ENCODE measurements around the gene SKA2. TPM values are rescaled to one million over a fixed set of nuclear protein-coding genes. Genes with fewer than 3 reads are reported as not detected.

SKA2 gene
- total and polyA plus RNA-seq, 9 of the 15 experiments (the other 6 are each of a cell fraction or from before 2014, with no cell fraction given): 58.1 to 183 (median 133) TPM

DNA sequence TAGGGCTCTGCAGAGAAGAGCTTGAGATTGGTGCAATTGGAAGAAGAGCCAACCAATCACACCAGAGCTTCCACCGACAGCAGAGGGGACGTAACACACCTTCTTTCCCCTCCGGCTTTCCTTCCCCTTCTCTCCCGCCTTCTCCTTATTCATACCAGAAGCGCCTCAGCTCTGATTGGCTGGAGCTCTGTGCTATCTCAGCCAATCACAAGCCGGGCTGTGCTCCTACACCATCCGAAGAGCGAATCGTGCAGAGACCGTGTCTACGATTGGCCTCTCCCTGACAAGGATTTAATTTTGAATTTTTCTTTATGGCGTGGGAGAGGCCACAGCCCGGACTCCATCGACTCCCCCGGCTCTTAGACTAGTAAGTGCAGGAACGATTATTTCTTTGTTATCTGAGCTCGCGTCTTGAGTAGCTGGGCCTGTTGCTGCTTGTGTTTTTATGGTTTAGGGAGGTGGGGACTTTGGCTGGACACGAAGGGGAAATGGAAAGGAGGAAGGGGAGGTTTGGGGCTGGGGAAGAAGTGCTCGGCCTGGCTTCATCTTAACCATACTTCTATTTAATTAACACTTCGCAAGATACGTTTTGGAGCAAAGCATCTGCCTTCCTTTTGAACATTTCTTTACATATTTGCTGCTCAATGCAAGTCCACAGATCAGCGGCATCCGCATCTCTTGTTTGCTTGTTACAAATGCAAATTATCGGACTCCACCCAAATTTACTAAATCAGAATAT, 622 bp upstream of the SKA2 start, which contains the start of gene PRR11 (continued):
- TF ChIP-seq, protein P1, sequence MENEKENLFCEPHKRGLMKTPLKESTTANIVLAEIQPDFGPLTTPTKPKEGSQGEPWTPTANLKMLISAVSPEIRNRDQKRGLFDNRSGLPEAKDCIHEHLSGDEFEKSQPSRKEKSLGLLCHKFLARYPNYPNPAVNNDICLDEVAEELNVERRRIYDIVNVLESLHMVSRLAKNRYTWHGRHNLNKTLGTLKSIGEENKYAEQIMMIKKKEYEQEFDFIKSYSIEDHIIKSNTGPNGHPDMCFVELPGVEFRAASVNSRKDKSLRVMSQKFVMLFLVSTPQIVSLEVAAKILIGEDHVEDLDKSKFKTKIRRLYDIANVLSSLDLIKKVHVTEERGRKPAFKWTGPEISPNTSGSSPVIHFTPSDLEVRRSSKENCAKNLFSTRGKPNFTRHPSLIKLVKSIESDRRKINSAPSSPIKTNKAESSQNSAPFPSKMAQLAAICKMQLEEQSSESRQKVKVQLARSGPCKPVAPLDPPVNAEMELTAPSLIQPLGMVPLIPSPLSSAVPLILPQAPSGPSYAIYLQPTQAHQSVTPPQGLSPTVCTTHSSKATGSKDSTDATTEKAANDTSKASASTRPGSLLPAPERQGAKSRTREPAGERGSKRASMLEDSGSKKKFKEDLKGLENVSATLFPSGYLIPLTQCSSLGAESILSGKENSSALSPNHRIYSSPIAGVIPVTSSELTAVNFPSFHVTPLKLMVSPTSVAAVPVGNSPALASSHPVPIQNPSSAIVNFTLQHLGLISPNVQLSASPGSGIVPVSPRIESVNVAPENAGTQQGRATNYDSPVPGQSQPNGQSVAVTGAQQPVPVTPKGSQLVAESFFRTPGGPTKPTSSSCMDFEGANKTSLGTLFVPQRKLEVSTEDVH (IDR thresholded peaks at IDR 0.05; ENCODE audit: low read depth, partially characterized antibody): peak; percentile 29
- TF ChIP-seq MEF2A (IDR thresholded peaks at IDR 0.05; ENCODE audit: control insufficient read depth, low read depth, low read length): no peak
- TF ChIP-seq SIRT6 (IDR thresholded peaks at IDR 0.05; ENCODE audit: low read depth, low read length): no peak
- no peak for TF ChIP-seq ZBTB8A (IDR thresholded peaks at IDR 0.05; ENCODE audit: partially characterized antibody)
- TF ChIP-seq FOS (IDR thresholded peaks at IDR 0.05; ENCODE audit: extremely low read depth, insufficient read length): peak; percentile 91
- TF ChIP-seq, protein P2, sequence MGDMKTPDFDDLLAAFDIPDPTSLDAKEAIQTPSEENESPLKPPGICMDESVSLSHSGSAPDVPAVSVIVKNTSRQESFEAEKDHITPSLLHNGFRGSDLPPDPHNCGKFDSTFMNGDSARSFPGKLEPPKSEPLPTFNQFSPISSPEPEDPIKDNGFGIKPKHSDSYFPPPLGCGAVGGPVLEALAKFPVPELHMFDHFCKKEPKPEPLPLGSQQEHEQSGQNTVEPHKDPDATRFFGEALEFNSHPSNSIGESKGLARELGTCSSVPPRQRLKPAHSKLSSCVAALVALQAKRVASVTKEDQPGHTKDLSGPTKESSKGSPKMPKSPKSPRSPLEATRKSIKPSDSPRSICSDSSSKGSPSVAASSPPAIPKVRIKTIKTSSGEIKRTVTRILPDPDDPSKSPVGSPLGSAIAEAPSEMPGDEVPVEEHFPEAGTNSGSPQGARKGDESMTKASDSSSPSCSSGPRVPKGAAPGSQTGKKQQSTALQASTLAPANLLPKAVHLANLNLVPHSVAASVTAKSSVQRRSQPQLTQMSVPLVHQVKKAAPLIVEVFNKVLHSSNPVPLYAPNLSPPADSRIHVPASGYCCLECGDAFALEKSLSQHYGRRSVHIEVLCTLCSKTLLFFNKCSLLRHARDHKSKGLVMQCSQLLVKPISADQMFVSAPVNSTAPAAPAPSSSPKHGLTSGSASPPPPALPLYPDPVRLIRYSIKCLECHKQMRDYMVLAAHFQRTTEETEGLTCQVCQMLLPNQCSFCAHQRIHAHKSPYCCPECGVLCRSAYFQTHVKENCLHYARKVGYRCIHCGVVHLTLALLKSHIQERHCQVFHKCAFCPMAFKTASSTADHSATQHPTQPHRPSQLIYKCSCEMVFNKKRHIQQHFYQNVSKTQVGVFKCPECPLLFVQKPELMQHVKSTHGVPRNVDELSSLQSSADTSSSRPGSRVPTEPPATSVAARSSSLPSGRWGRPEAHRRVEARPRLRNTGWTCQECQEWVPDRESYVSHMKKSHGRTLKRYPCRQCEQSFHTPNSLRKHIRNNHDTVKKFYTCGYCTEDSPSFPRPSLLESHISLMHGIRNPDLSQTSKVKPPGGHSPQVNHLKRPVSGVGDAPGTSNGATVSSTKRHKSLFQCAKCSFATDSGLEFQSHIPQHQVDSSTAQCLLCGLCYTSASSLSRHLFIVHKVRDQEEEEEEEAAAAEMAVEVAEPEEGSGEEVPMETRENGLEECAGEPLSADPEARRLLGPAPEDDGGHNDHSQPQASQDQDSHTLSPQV (IDR thresholded peaks at IDR 0.05): no peak
- TF ChIP-seq TGIF2 (CRISPR knock-in tag; IDR thresholded peaks at IDR 0.05): no peak; the same call in 1 of the 2 replicates
- TF ChIP-seq PYGO2 (tag; IDR thresholded peaks at IDR 0.05): no peak
- TF ChIP-seq TCFL5 (CRISPR knock-in tag; conservative IDR thresholded peaks at IDR 0.05): no peak
- TF ChIP-seq, protein P3, sequence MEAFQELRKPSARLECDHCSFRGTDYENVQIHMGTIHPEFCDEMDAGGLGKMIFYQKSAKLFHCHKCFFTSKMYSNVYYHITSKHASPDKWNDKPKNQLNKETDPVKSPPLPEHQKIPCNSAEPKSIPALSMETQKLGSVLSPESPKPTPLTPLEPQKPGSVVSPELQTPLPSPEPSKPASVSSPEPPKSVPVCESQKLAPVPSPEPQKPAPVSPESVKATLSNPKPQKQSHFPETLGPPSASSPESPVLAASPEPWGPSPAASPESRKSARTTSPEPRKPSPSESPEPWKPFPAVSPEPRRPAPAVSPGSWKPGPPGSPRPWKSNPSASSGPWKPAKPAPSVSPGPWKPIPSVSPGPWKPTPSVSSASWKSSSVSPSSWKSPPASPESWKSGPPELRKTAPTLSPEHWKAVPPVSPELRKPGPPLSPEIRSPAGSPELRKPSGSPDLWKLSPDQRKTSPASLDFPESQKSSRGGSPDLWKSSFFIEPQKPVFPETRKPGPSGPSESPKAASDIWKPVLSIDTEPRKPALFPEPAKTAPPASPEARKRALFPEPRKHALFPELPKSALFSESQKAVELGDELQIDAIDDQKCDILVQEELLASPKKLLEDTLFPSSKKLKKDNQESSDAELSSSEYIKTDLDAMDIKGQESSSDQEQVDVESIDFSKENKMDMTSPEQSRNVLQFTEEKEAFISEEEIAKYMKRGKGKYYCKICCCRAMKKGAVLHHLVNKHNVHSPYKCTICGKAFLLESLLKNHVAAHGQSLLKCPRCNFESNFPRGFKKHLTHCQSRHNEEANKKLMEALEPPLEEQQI (IDR thresholded peaks at IDR 0.05): peak; percentile 86
- no peak for TF ChIP-seq ARID2 (IDR thresholded peaks at IDR 0.05)
- TF ChIP-seq RNF2 (IDR thresholded peaks at IDR 0.05): no peak
- TF ChIP-seq, protein P4, sequence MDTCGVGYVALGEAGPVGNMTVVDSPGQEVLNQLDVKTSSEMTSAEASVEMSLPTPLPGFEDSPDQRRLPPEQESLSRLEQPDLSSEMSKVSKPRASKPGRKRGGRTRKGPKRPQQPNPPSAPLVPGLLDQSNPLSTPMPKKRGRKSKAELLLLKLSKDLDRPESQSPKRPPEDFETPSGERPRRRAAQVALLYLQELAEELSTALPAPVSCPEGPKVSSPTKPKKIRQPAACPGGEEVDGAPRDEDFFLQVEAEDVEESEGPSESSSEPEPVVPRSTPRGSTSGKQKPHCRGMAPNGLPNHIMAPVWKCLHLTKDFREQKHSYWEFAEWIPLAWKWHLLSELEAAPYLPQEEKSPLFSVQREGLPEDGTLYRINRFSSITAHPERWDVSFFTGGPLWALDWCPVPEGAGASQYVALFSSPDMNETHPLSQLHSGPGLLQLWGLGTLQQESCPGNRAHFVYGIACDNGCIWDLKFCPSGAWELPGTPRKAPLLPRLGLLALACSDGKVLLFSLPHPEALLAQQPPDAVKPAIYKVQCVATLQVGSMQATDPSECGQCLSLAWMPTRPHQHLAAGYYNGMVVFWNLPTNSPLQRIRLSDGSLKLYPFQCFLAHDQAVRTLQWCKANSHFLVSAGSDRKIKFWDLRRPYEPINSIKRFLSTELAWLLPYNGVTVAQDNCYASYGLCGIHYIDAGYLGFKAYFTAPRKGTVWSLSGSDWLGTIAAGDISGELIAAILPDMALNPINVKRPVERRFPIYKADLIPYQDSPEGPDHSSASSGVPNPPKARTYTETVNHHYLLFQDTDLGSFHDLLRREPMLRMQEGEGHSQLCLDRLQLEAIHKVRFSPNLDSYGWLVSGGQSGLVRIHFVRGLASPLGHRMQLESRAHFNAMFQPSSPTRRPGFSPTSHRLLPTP (IDR thresholded peaks at IDR 0.05; ENCODE audit: borderline replicate concordance, extremely low read depth, insufficient read length): no peak
- no peak for TF ChIP-seq STAG1 (CRISPR knock-in tag; IDR thresholded peaks at IDR 0.05; ENCODE audit: borderline replicate concordance)
- TF ChIP-seq ZNF124 (CRISPR knock-in tag; IDR thresholded peaks at IDR 0.05): no peak

All from K562 (cell line).